Progenitor cell of endocrine pancreas (in vitro differentiated cells): ENCODE measurements around the gene SUSD4. TPM values are rescaled to one million over a fixed set of nuclear protein-coding genes. Genes with fewer than 3 reads are reported as not detected.

Experiments used
- DNase-seq: peaks from one replicate; pipeline ENCODE4 v3.0.0; 2021; ENCODE audit warnings: low spot score; ENCODE audit not compliant: unreplicated experiment
- H3K27ac Mint-ChIP-seq: 2 replicates; pipeline ENCODE4 v1.8.0; 2021; ENCODE audit warnings: mild to moderate bottlenecking, moderate library complexity, mixed read lengths
- H3K27me3 Mint-ChIP-seq: 2 replicates; pipeline ENCODE4 v1.8.0; 2021; ENCODE audit warnings: mixed read lengths
- H3K36me3 Mint-ChIP-seq: 2 replicates; pipeline ENCODE4 v1.8.0; 2022; ENCODE audit warnings: mixed read lengths; ENCODE audit not compliant: insufficient read depth
- H3K4me1 Mint-ChIP-seq: 2 replicates; pipeline ENCODE4 v1.8.0; 2021; ENCODE audit warnings: low read depth, mixed read lengths
- H3K4me3 Mint-ChIP-seq: 2 replicates; pipeline ENCODE4 v1.8.0; 2021; ENCODE audit warnings: low read depth, mild to moderate bottlenecking, moderate library complexity, mixed read lengths
- H3K9me3 Mint-ChIP-seq: 2 replicates; pipeline ENCODE4 v1.8.0; 2021; ENCODE audit warnings: low read depth, mixed read lengths
- CTCF ChIP-seq: fragments of 200-600 bp; sonication (generic); IDR thresholded peaks from one replicate; pipeline ENCODE4 v1.5.0; 2021; ENCODE audit warnings: antibody characterized with exemption, mild to moderate bottlenecking; ENCODE audit not compliant: unreplicated experiment
- total RNA-seq: library from RNA; stranded (reverse); gene quantifications from 2 replicates; pipeline ENCODE4 v1.2.1, GENCODE V29; 2021

The SUSD4 gene
- total RNA-seq, 1 donor from 2014 or later: 6.0 TPM

GRCh38 chr1:223233019-223233409 lies 131.0 kb downstream of the SUSD4 start:
- Mint-ChIP-seq H3K4me3 (no peak overlapping the region), H3K27ac (no peak overlapping the region), H3K4me1 (peaks cover 2% of the 10 kb centered on the region), H3K27me3 (peaks cover 21% of the 10 kb centered on the region), H3K36me3 (peaks cover 1% of the 10 kb centered on the region), H3K9me3 (peaks cover 19% of the 10 kb centered on the region)
- no peak for TF ChIP-seq CTCF
- no peak for DNase-seq

DNA sequence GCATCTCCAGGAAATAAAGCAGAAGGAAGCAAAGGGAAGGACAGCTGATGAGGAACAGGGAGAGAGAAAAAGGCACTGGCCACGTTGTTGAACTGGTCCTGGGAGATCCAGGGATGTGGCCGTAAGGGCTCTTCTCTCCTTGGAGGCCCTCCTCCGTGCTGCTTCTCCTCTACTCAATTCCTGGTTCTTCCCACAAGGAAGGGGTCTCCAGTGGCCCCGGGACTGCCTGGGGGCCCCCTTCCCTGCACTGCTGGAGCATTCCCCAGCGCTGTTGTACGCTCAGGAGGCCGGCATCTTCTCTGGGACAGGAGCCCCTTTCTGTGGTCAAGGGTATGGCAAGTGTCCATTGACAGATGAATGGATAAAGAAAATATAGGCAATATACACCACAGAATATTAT lies 132.4 kb downstream of the SUSD4 start:
- Mint-ChIP-seq H3K9me3 (peaks cover 6% of the 10 kb centered on the region), H3K27me3 (peaks cover 31% of the 10 kb centered on the region), H3K4me1 (peaks cover 2% of the 10 kb centered on the region), H3K36me3 (no peaks in the 10 kb centered on the region), H3K4me3 (no peak overlapping the region), H3K27ac (no peak overlapping the region)
- no peak for TF ChIP-seq CTCF
- DNase-seq: no peak

GRCh38 chr1:223231011-223231572 lies 132.9 kb downstream of the SUSD4 start:
- no peak for TF ChIP-seq CTCF
- Mint-ChIP-seq H3K4me1 (peaks cover 2% of the 10 kb centered on the region), H3K27me3 (peaks cover 34% of the 10 kb centered on the region), H3K9me3 (peaks cover 3% of the 10 kb centered on the region), H3K4me3 (no peak overlapping the region), H3K36me3 (no peaks in the 10 kb centered on the region), H3K27ac (no peak overlapping the region)
- DNase-seq: no peak

DNA sequence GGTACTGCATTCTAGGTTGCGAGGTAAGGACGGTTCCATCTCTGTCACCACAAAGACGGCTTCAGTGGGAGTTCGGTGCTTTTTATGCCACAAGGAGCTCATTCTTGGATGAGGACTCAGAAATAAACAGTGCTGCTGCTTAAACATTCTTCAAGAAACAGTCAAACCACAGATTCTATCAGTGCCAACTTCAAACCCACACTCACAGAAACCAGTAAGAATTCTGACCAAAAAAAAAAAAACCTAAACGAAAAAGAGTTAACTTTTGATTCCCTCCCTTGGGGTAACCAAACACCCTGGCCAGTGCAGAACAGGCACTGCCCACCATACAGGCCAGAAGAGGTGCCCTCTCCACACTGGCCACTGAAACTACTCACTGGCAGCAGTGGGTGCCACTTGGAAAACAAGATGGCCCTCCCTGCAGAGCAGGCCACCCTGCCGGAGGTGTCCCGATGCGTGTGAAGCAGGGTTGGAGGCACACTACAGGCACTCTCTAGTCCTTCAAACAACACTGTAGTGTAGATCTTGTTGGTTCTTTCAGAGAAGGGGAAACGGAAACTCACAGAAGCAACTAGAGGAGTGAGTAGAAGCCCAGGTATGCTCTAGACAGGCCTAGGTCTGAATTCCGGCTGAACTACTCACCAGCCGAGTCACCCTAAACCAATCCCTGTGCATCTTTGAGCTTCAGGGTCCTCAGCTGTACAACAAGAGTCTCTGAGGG lies 133.7 kb downstream of the SUSD4 start:
- Mint-ChIP-seq H3K4me3 (no peak overlapping the region), H3K4me1 (peaks cover 2% of the 10 kb centered on the region), H3K9me3 (no peaks in the 10 kb centered on the region), H3K36me3 (no peaks in the 10 kb centered on the region), H3K27me3 (peaks cover 41% of the 10 kb centered on the region), H3K27ac (no peak overlapping the region)
- no peak for DNase-seq
- no peak for TF ChIP-seq CTCF

DNA sequence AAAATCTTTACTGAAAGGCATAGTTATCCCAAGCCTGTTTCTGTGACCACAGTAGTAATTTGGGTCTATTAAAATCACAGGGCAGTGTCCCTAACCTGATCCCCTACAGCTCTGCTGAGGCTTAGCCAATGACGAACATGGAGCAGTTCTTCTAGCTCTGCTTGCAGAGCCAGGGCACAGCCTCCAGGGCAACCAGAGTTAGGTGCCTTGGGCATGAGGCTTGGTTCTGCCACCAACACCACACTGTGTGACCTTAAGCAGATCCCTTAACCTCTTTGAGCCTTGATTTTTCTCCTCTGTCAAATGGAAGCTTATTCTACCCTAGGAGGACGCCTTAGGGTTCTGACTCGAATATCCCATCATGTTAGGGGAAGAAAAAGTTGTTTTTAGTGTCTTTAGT lies 134.2 kb downstream of the SUSD4 start:
- Mint-ChIP-seq H3K36me3 (no peaks in the 10 kb centered on the region), H3K27ac (no peak overlapping the region), H3K9me3 (no peaks in the 10 kb centered on the region), H3K4me1 (peaks cover 2% of the 10 kb centered on the region), H3K27me3 (peaks cover 41% of the 10 kb centered on the region), H3K4me3 (no peak overlapping the region)
- DNase-seq: no peak
- no peak for TF ChIP-seq CTCF
